Epidermal melanocyte (primary cell): ENCODE results near the gene TMEM266.
A peak's percentile ranks its signal among the peaks of the same experiment; 100 is the strongest.

ENCODE experiments used
- DNase-seq: peaks from one replicate; pipeline ENCODE4 v3.0.0; 2011; ENCODE audit warnings: low spot score; ENCODE audit not compliant: insufficient read length

Gene TMEM266

DNA sequence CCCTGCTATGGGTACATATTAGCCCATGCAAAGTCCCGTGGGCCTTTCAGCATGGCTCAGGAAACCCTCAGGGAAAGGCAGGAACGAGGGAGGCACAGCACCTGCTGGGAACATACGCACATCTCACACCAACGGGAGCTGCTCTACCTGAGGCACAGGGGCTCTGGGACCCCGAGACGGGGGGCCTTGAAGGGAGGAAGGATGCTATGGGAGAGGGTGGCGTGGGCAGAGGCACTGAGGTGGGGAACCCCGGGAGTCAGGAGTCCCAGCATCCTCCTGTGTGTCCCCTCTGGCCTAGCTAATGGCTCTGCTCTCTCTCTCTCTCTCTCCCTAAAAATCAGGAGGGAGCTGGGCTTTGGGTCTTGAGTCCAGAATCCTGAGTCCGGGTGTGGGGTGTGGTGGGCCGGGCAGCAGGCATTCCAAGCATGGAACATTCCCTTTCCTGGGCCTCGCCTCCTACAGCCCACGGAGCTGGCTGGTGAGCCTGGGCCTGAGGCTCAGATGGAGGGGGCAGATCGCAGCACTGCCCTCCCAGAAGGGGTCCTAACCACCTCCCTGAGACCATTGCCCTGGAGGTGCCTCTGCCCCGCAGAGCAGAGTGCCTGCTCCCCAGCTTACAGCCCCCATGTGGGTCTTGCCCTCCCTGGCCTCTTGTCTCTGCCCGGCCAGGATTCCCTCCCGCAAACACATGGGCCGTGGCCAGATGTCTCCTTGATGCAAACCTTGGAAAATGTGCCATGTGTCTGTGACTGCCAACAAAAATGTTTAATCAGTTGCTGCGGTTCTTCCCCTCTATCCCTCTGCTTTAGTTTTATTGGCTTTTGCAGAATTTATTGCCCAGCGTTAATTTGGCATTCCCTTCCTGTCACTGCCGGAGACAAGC, 101.6 kb downstream of the TMEM266 start:
- DNase-seq = no peak

DNA sequence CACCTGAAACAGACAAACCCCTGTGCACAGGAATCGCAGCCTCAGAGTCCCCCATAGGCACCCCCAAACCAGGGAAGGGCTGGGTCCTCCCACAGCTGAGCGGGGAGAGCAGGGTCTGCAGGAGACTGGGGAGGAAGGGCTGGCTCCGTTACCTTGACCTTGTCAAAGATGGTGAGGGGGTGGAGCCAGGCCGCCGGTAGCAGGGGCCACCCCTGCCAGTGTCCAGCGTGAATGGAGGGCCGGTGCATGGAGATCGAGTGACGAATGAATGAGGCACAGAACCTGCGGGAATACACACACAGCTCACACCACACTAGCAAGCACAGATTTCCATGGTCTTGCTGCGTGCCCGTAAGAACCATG, 102.2 kb downstream of the TMEM266 start:
- no peak for DNase-seq

DNA sequence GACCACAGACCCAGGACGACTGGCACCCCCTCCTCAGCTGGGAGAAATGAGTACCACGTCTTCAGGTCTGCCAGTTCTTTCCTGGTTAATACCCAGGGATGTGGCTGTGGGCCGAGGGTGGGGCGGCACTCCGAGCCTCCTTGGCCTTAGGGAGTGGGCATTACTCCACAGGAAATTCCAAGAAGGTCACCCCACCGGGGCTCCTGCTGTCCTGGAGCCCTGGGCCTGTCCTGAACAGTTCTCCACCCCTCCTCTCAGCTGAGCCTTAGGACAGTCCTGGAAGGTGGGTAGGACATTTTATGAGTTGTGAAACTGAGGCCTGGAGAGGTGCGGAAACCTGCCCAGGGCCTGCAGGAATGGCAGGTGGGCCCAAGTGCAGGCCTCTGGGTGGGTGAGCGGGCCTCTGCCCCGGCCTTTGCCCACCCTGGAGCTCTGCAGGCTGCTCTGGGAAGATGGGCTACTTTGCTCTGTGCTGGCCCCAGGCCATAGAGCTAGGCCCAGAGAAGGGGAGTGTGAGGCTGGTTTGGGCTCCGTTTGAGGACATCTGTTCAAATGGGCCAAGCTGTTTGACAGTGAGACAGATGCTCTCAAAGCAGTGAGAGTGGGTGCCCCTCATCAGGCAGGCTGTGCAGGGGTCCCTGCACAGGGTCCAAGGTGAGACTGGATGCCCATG, 103.1 kb downstream of the TMEM266 start:
- DNase-seq = no peak

DNA sequence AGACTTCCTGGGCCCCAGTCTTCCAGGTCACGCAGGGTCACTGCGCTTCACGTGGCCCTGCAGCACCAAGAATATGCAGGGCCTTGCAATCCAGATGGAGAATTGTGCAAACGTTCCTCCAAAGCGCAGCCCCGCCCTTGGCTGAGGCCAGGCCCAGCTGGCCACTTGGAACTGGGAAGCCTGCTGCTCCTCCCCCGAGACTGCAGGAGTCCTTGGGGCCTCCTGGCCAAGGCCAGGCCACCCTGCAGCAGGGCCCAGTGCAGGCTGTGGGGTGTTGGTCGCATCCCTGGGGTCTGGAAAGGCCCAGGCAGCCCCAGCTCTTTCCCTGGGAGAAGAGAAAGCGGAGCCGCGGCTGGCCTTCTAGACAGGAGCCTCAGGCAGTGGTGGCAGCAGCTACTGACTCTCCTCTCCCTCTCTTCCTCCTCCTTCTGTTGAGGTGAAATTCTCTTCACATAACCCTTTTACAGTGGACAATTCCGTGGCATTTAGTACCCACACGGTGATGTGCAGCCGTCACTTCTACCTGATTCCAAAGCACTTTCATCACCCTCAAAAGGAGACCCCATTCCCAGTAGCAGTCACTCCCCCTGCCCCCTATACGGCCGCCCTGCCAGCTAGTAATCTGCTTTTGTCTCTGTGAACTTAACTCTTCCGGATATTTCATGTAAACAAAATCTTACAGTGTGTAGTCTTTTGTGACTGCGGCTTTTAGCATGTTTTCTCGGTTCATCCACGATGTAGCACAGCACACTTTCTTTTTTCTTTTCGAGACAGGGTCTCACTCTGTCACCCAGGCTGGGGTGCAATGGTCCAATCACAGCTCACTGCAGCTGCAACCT, 103.9 kb downstream of the TMEM266 start:
- no peak for DNase-seq

DNA sequence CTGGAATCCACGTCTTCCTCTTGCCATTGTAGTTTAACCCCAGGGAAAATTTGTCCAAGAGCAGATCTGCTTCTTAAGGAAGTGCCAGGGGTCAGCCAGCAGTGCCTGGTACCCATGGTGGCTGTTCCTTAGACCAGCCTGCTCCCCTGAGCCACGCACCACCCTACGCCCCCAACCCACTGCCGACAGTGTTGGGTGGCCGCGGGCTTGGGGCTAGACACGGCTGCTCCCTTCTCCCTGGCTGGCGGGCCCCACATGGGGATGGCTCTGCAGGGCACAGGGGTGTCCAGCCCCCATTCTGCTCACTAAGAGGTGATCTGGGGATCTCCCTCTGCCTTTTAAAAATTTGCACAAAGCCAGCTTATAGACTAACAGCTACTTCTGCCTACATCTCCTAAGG, 104.8 kb downstream of the TMEM266 start:
- no peak for DNase-seq

DNA sequence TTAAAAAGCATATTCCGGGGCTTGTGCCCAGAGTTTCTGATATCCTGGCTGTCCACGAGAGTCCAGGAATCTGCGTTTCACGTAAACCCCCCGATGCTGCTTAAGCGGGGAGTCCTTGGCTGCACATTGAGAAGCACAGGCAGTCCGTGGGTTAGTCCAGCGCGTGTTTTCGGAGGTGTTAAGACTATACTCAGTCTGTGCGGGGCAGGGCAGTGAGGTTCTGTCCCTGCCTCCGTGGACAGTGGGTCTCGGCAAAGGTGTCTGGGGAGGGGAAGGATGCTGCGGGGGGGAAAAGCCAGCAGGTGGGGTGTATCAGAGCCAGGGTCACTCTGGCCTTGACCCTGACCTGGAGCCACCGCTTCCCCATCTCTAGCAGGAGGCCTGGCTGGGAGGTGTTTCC, 106.2 kb downstream of the TMEM266 start:
- no peak for DNase-seq

DNA sequence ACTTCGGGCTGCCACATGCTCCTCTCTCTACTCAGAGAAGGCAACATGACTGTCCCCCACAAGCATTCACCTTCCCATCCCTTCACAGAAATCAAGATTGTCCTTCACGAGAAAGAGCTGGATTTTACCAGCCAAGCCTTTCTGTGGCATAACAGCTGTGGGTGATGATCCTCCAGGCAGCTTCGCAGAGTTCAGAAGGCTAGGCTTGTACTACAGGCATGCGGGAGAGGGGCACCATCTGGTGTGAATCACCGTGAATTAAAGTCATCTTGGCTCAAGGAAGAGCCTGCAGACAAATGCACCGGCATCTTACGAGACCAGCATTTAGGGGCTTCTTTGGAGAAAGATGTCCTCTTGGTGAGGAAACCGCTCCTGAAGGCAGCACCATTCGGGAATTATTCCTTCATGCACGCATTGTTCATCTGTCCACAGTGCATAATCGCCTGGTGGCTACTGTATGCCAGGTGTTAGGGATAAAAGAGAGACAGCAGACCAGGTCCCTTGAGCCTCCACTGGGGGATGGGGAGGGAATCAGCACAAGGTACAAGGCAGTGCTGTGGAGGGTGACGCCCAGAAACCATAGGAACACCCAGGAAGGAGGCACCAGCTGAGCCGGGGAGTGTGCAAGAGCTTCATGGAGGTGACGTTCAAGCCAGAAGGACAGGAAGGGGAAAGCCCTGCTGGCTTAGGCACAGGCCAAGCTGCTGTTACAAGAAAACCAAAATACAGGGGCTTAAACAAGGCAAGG, 108.6 kb downstream of the TMEM266 start:
- DNase-seq = no peak

DNA sequence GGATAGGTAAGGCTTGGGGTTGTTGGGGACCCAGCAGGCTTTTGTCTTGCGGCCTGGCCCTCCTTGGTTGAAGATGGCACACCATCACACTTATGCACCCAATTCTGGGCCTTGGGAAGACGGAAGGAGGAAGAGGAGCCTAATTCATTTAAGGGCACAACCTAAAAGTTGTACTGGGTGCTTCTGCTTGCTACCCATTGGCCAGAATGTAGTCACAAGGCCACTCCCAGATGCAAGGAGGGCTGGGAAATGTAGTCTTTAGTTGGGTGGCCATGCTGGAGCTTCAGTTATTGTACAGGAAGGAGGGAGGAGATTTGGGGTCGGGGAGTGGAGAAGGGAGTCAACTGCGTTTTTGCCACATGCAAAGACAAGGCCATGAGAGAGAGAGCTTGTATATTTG, 109.2 kb downstream of the TMEM266 start:
- no peak for DNase-seq

DNA sequence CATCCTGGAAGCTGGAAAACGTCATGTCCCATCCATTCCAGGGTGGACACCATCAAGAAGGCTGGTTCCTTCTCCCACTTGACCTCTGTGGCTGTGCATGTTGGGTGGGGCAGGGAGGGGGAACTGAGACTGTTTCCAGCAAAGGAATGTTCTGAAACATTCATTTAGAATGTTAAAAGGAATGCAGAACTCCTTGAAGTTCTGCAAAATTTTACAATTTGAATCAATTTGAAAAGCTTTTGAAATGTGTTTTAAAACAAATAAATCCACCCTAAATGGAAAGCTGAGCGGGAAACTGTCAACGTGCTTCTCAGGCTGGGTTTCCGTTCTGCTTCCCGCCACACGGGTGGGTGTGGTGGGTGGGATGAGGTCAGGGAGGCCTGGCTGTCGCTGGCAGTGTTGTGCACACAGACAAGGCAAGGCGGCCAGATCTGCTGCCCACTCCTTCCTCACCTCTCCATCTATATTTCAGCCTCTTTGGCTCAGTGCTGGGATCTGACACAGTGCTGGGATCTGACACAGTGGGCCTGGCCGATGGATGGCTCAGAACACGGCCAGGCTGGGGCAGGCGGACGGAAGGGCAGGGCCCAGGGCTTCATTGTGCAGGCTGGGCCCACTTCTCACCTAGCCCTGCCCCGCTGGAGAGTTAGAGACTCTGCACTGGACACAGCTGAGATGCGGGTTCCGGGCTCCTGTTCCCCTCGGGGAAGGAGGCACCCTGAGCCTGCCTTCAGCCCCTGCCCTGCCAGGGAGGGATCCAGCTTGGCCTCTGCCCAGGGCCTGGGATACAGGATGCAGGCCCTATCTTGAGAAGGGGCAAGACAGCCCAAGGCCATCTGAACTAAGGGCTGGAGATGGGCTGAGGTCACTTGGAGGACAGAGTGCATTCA, 110.4 kb downstream of the TMEM266 start:
- no peak for DNase-seq

DNA sequence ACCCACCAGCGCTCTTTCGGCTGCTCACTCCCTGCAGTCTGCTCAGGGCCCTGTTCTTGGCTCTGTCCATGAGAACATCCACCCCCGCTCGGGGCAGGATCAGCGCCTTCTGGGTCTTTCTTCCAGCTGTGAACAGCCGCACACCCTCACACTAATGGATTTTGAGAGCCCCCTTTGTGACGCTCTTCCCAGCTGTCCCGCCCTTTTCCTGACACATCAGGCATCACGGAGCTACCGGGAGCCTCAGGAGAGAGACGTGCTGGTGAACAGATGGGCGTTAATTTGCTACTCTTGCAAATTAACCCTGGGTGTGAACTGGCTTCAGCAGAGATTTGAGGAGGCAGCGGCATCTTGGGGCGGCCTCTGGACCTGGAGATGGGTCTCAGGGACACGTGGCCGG, 113.0 kb downstream of the TMEM266 start:
- DNase-seq = no peak

DNA sequence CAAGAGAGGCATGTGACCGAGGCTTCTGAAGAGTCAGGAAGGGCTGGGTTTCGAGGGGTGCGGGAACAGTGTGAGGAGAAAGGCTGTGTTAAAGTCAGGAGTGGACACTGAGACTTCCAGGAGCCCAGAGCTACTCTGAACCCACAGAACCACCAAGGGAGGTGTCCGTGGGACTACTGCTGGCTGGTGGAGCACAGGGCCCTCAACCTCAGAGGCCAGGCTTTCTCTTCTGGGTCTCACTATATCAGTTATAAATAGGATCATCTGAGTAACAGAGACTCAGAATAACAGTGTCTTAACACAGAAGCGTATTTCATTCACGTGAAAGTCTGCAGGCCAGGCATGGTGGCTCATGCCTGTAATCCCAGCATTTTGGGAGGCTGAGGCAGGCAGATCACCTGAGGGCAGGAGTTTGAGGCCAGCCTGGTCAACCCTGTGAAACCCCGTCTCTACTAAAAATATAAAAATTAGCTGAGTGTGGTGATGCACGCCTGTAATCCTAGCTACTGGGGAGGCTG, 113.6 kb downstream of the TMEM266 start:
- DNase-seq = no peak

DNA sequence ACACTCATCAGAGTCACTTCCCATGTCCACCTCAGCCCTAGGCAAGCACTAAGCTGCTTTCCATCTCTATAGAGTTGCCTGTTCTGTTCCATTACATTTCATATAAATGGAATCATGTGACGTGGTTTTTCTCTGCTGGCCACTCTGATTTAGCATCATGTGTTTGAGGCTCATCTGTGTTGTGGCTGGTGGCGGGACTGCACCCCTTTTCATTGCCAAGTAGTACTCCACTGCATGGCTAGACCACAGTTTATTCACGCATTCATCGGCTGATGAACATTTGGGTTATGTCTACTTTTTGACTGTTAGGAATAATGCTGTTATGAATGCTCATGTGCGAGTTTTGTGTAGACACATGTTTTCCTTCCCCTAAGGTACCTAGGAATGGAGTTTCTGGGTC, 114.9 kb downstream of the TMEM266 start:
- DNase-seq = no peak

DNA sequence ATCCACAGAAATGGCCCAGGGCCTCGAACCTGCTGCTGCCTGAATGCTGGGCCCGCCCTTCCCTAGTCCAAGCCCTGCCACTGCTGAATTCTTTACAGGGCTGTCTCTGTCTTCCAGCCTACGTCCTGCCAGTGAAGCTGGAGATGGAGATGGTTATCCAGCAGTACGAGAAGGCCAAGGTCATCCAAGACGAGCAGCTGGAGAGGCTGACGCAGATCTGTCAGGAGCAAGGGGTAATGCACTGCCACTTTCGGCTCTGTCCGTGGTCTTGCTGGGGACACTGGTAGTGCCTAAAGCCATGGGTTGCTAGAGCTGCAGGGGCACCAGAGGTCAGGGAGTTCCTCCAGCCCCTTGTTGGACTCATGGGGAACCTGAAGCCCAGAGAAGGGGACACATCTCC, 115.7 kb downstream of the TMEM266 start:
- no peak for DNase-seq

DNA sequence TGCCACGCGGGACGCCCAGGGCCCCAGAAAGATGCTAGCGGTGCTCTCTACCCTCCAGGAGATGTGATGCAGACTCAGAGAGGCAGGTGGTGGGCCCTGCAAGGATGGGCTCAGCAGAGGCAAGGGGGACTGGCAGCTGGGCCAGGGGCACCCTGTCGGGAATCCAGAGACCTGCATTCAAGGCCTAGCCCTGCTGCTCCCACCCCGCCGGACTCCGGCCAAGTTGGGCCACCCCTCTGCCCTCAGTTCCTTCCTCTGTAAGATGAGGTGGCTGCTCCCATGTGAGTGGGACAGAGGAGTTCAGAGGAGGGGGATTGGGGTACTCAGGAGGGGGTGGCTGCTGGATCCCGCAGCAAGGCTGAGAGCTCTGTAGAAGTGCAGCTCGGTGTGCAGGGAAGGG, 116.3 kb downstream of the TMEM266 start:
- no peak for DNase-seq

DNA sequence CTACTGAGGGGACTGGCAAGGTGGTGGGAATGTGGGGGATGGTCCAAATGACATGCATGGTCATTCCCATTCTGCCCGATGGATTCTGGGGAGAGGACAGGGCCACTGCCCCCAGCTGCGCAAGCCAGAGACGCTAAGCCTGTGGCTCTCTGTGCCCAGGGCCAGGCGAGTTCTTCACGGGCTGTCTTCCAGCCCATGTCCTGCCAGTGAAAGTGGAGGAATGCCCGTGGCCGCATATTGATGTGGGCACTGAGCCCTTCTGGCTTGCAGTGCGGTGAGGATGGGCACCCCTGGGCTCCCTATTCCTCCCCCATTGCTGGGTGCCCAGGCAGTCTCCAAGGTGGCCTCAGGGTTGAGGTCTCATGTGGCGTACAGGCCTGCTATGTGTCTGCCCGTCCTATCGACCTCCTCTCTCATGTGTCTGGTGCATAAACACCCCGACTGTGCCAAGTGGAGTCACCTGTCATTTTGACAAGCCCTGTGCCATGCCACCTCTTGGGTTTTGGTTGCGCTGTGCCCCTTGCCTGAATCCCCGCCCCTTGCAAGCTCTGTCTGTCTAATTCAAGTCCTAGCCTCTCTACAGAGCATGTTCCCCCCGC, 116.8 kb downstream of the TMEM266 start:
- DNase-seq = no peak

DNA sequence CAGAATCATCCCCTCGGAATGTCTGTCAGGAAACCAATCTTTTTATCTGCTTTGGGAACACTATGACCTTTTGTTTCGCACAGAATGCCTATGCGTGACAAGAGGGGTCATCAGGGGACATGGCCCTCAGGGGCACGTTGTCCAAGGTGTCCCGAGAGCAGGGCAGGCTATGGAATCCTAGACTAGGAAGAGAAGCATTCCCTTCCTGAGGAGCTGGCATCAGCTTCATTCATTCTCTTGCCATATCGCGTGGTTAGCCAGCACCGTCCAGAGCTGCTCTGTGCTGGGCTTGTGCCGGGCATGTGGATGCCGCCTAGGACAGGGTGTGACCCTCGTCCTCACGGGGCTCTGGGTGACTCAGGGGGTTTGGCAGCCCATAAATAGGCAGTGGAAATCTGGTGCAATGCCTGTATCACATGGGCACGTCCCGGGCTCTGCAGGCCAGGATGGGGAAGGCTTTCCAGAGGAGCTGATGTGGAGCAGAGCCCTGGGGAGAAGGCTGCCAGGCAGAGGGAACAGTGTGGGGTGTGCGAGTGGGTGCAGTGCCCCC, 117.8 kb downstream of the TMEM266 start:
- DNase-seq = peak; percentile 70

DNA sequence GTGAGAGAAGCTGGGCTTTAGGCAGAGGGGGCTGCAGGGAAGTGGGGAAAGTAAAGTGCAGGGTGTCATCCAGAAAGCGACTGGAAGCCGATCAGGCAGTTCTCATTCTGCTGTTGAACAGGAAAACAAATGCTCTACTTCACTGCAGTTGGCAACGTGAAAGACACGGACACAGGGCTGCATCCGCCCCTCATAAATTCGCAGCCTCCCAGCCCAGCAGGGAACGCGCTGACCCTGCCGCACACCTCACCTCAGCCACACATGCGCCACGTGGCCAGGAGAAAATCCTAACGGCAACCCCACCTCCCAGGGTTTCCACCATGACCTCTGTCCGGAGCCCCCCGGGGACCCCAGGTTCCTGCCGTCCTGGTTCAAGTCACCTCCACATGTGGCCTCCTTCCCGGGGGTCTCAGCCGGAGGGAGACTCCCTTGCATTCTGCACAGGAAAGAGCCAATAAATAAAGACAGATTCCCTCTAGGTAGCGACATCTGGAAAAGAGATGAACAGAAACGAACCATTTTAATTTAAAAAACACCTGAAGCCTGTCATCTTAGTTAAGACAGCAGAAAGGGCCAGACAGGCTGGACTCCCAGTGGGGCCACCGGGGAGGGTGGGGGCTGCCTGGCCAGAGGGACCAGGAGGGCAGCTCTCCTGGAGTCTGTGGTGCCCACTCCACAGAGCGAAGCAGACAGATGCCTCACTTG, 118.7 kb downstream of the TMEM266 start:
- DNase-seq = no peak

DNA sequence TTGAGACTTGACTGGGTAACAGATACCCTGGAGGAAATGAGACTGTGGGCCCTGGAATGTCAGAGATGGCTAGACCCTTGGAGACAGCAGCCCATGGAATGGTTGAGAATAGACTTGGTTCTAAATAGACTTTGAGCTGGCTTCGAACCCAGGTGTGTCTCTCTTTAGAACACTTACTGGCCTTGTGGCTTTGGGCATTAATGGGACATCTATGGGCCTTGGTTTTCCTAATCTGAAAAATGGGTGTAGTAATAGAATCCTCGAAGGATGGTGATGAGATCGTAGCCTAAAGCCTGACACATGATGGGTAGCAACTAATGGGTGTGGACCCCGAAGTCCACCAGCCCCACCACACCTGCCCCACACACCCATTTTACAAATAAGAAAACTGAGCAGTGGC, 119.2 kb downstream of the TMEM266 start:
- no peak for DNase-seq

DNA sequence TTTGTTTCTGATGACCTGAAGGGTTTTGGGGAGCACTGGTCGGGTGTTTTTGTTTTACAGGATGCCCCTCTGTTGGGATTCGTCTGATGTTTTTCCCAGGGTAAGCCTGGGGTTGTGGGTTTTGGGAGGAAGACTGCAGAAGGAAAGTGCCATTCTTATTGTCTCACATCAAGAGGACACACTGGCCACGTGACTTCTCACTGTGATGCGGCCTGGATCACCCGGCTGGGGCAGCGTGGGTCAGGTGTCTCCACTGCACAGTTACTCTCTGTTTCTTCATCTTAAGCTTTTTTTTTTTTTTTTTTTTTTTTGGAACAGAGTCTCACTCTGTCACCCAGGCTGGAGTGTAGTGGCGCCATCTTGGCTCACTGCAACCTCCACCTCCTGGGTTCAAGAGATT, 120.5 kb downstream of the TMEM266 start:
- no peak for DNase-seq
